ENCODE data around the gene MKRN1.

Gene MKRN1, protein sequence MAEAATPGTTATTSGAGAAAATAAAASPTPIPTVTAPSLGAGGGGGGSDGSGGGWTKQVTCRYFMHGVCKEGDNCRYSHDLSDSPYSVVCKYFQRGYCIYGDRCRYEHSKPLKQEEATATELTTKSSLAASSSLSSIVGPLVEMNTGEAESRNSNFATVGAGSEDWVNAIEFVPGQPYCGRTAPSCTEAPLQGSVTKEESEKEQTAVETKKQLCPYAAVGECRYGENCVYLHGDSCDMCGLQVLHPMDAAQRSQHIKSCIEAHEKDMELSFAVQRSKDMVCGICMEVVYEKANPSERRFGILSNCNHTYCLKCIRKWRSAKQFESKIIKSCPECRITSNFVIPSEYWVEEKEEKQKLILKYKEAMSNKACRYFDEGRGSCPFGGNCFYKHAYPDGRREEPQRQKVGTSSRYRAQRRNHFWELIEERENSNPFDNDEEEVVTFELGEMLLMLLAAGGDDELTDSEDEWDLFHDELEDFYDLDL

DNA sequence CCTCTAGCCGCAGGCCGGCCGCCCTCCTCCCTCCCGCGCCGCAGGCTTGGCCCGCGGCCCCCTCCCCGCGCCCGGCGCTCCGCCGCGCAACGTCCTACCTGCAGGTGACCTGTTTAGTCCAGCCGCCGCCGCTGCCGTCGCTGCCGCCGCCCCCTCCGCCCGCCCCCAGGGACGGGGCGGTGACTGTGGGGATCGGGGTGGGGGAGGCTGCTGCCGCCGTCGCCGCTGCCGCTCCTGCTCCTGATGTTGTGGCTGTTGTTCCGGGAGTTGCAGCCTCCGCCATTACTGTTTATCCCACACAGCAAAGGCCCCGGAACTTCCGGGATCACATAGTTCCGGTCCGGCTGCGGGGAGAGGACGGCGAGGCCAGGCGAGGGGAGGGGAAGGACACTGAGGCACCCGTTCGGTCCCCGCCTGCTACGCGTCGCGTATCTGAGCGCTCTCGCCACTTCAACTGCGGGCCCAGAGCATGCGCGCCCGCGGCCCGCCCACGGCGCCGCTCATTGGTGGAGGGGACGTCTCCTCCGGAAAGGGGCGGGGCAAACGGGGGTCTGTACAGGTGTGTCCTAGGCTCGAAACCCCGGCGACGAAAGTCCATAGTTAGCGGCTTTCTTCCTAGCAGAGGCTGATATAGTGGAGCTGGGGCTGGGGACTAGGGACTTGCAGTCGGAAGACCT is at the start of gene MKRN1:
Gene MKRN1 (minus strand): TSS at position 444 of the 677 bp plus-strand sequence. CDS start 161 bp downstream, at position 283.
- Histone ChIP-seq H3K9me3 (ENCODE audit: control insufficient read depth, insufficient read depth, low read length) (no peaks in the 10 kb centered on the region), H3K4me1 (ENCODE audit: control insufficient read depth, insufficient read depth, low read length) (peaks cover 16% of the 10 kb centered on the region), H3K4me3 (ENCODE audit: low read depth, low read length) (peak within 1 kb of the TSS; percentile 83)

DNA sequence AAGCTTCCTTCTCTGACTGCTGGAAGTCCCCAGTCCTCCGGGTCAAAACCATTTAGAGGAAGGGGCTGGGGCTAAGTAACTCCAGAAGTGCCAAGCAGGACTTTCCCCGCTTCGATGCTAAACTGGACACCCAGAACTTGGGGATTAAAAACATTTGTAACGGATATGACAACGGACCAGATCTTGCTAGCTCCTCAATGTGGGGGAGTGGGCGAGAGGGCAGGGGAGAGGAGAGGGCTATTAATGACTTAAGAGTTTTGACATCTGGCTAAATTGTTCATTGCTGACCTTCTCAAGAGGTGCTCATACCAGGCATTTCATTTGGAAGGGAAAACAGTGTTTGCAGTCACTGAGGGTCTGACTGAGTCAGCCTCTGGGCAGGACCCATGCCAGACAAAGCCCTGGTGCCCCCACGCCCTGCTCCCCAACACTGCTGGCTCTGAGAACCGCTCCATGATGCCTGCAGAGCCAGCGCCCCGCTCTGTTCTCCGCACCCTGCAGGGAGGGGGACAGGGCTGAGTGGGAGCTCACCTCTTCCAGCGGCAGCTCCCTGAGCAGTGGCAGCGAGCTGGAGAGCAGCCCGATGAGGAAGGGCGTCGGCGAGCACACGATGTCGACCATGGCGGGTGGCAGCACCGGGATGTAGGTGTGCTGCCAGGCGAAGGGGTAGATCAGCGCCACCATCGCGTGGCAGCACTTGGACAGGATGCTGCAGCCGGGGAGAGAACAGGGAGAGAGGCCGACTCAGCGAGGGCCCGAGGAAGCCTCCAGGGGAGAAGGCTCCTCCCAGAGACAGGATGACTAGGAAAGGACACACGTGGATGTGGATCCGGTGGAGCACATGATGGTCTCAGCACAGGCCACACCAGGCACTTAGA is 47.7 kb upstream of the MKRN1 start:
- Histone ChIP-seq H3K9me3 (ENCODE audit: control insufficient read depth, insufficient read depth, low read length) (no peaks in the 10 kb centered on the region), H3K27me3 (ENCODE audit: control insufficient read depth, insufficient read depth, low read length) (no peaks in the 10 kb centered on the region), H3K4me3 (ENCODE audit: low read depth, low read length) (no peak overlapping the region)

More for the DNA sequence above, at the start of gene MKRN1:
- H3K36me3 ChIP-seq (ENCODE audit: control insufficient read depth, insufficient read depth, low read length) = no peaks in the 10 kb centered on the region
- no peaks in the 10 kb centered on the region for H3K27me3 ChIP-seq (ENCODE audit: control insufficient read depth, insufficient read depth, low read length)
- H3K9ac ChIP-seq (ENCODE audit: low read depth, low read length) = peak within 1 kb of the TSS; percentile 76

DNA sequence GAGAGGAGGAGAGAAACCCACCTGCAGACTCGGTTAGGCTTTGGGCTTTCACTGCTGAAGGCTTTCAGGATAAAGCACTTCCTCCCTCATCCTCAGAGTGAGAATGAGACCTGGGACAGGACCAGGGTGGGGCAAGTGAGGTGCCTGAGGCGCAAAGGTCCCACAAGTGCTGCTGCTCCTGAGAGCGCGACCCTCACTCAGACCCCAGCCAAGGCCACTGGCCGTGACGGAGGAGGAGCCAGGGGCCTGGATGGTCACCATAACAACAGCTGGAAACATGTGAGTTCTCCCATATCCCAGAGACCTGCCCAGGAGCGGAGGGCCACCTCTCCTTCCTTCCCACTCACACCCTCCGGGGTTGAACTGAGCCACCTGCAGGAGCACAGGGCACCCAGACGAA is 46.9 kb upstream of the MKRN1 start:
- no peak overlapping the region for H3K4me3 ChIP-seq (ENCODE audit: low read depth, low read length)
- H3K4me1 ChIP-seq (ENCODE audit: control insufficient read depth, insufficient read depth, low read length) = no peaks in the 10 kb centered on the region
- H3K9ac ChIP-seq (ENCODE audit: low read depth, low read length) = no peak overlapping the region
- no peaks in the 10 kb centered on the region for H3K36me3 ChIP-seq (ENCODE audit: control insufficient read depth, insufficient read depth, low read length)
- H3K27me3 ChIP-seq (ENCODE audit: control insufficient read depth, insufficient read depth, low read length) = no peaks in the 10 kb centered on the region
- no peaks in the 10 kb centered on the region for H3K9me3 ChIP-seq (ENCODE audit: control insufficient read depth, insufficient read depth, low read length)

More for the DNA sequence above, 47.7 kb upstream of the MKRN1 start:
- H3K36me3 ChIP-seq (ENCODE audit: control insufficient read depth, insufficient read depth, low read length) = no peaks in the 10 kb centered on the region
- H3K9ac ChIP-seq (ENCODE audit: low read depth, low read length) = no peak overlapping the region
- no peaks in the 10 kb centered on the region for H3K4me1 ChIP-seq (ENCODE audit: control insufficient read depth, insufficient read depth, low read length)

DNA sequence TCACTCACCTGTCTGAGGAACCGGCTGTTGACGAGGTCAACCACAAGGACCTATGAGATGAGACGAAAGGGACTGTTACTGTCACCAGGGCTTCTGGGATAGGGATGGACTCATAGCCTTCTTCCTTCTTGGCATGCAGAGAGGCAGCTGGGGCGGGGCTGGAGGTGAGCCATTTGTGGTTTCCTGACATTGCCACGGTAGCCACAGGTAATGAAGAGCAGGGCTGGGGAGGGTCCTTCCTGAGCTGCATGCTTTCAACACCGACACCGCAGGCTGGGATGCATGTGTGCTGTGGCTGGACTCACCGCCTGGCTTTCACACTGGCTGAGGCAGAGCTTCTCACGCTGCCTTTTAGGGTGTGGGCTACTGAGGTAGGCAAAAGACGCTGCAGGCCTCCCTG is 46.4 kb upstream of the MKRN1 start:
- Histone ChIP-seq H3K4me1 (ENCODE audit: control insufficient read depth, insufficient read depth, low read length) (no peaks in the 10 kb centered on the region), H3K9me3 (ENCODE audit: control insufficient read depth, insufficient read depth, low read length) (no peaks in the 10 kb centered on the region), H3K27me3 (ENCODE audit: control insufficient read depth, insufficient read depth, low read length) (no peaks in the 10 kb centered on the region), H3K36me3 (ENCODE audit: control insufficient read depth, insufficient read depth, low read length) (no peaks in the 10 kb centered on the region), H3K9ac (ENCODE audit: low read depth, low read length) (no peak overlapping the region), H3K4me3 (ENCODE audit: low read depth, low read length) (no peak overlapping the region)

DNA sequence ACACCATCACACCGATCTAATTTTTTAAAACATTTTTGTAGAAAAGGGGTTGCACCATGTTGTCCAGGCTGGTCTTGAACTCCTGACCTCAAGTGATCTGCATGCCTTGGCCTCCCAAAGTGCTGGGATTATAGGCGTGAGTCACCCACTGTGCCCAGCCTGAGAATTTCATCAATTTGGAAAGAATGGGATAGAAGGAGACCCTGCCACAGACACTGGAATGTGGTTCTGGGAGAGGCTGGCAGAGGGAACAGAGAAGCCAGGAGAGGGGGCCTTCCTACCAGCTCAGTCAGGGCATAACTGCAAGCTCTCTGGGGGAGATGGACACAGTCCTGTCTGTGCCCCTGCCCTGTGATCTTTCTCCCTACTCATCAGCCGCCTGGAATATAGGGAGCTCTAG is 42.1 kb upstream of the MKRN1 start:
- no peak overlapping the region for H3K9ac ChIP-seq (ENCODE audit: low read depth, low read length)
- H3K27me3 ChIP-seq (ENCODE audit: control insufficient read depth, insufficient read depth, low read length) = no peaks in the 10 kb centered on the region
- no peaks in the 10 kb centered on the region for H3K36me3 ChIP-seq (ENCODE audit: control insufficient read depth, insufficient read depth, low read length)
- H3K4me3 ChIP-seq (ENCODE audit: low read depth, low read length) = no peak overlapping the region
- H3K9me3 ChIP-seq (ENCODE audit: control insufficient read depth, insufficient read depth, low read length) = no peaks in the 10 kb centered on the region
- H3K4me1 ChIP-seq (ENCODE audit: control insufficient read depth, insufficient read depth, low read length) = no peaks in the 10 kb centered on the region

DNA sequence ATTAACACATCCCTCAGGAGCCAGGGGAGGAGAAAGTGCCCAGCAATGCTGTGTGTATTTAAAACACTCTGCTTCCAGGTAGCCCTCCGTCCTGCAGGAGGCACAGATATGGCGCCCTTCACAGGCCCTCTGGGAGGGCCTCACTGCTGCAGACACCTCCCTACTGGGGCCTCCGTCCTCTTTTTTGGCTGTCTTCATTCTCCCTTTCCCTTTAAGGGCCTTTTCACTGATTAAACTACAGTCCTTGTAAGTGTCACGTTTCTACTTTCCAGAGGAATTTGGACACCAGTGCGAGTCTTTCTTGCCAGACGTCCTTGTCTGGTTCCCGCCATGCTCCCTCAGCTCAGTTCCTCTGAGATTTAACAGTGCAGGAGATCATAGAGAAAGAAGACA is 39.7 kb upstream of the MKRN1 start:
- H3K9me3 ChIP-seq (ENCODE audit: control insufficient read depth, insufficient read depth, low read length) = no peaks in the 10 kb centered on the region
- H3K4me1 ChIP-seq (ENCODE audit: control insufficient read depth, insufficient read depth, low read length) = no peaks in the 10 kb centered on the region
- H3K27me3 ChIP-seq (ENCODE audit: control insufficient read depth, insufficient read depth, low read length) = no peaks in the 10 kb centered on the region
- H3K4me3 ChIP-seq (ENCODE audit: low read depth, low read length) = no peak overlapping the region
- H3K36me3 ChIP-seq (ENCODE audit: control insufficient read depth, insufficient read depth, low read length) = no peaks in the 10 kb centered on the region
- H3K9ac ChIP-seq (ENCODE audit: low read depth, low read length) = no peak overlapping the region

DNA sequence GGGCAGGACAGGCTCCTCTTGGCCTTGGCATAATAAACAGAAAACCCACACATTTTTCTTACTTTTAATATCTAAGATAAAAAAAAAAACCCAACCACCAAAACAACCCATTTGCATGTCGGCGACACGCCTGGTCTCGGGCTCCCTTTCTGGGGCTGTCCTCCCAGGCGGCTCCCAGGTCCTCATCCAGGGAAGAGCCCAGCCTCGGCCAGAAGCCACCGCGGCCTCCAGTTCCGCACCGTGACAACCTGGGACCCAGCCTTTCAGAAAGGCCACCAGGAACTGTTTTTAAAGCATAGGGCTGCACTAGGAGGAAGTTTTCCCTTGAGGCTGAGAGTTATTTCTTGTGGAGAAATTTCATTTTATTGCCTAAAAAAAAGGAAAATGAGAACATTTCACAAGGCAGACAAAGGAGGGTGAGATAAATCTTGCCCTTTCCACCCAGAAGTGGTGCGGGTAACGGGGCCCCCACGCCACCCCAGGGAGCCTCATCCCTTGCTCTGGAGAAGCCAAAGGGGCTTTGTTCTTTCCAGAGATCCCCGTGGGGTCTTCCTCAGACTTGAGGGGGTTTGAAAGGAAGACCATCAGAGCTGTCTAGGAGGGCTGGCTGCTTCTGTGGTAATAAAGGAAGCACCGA is 39.2 kb upstream of the MKRN1 start:
- H3K4me1 ChIP-seq (ENCODE audit: control insufficient read depth, insufficient read depth, low read length) = no peaks in the 10 kb centered on the region
- H3K36me3 ChIP-seq (ENCODE audit: control insufficient read depth, insufficient read depth, low read length) = no peaks in the 10 kb centered on the region
- no peak overlapping the region for H3K4me3 ChIP-seq (ENCODE audit: low read depth, low read length)
- H3K27me3 ChIP-seq (ENCODE audit: control insufficient read depth, insufficient read depth, low read length) = no peaks in the 10 kb centered on the region
- H3K9ac ChIP-seq (ENCODE audit: low read depth, low read length) = no peak overlapping the region
- no peaks in the 10 kb centered on the region for H3K9me3 ChIP-seq (ENCODE audit: control insufficient read depth, insufficient read depth, low read length)

DNA sequence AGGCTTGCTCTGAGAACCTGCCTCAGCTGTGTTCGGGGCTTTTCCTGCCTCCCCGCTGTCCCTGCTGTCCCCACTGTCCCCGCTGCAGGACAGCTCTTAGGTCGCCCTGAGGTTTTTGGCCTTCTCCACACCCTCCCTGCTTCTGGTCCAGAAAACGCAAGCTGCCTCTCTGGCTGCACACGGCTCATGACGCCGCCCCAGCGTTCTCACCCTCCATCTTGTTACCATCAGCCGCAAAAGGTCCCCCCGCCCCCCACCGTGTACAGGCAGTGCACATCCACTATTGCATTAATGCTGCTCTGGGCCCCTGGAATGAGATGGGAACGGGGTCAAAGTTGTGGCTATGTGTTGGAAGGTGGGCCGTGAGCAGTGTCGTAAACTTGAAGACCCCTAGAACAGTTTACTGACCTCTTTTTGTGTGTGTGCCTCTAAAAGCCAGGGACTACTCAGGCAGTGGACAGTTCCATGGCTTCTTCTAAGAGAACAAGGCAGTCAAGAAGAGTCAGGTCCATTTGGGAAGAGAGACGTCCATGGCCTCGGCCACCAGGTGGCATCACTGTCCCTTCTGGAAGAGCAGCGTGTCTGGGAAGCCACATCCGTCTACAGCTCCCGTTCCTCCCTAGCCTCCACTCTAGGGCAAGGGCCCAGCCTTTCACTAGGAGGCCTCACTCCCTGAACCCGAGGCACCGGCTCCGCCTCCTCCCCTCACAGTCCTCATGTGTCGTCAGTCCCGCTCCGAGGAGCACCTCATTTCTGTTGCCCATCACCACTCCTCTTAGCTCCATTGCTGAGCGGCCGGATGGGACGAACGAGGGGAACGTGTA is 38.5 kb upstream of the MKRN1 start:
- no peak overlapping the region for H3K4me3 ChIP-seq (ENCODE audit: low read depth, low read length)

DNA sequence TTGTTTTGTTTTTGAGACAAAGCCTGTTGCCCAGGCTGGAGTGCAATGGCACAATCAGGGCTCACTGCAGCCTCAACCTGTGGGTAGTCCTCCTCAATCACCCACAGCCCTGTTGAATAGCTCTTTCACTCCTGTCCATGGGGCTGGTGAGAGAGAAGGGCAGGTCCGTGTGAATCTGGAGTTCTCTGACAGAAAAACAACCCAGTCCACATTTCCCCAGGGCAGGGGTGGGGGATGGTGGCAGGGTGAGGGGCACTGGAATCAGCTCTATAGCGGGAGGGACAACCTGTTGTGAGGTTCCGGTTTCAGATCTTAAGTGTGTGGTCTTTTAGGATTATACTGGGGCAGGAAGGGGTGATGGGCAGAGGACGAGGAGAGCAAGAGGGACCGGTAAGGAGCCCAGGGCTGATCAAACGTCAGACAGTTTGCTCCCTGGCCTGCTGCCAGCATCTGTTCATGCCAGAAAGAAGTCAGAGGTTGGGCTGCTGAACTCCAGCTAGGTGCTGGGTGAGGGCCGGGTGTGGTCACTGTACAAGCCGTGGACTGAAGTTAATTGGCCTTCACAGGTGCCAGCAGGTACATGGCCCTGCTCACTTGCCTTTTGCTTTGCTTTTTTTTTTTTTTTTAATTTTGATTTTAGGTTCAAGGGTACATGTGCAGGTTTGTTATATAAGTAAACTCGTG is 33.2 kb upstream of the MKRN1 start:
- Histone ChIP-seq H3K4me3 (ENCODE audit: low read depth, low read length) (no peak overlapping the region), H3K9ac (ENCODE audit: low read depth, low read length) (no peak overlapping the region), H3K9me3 (ENCODE audit: control insufficient read depth, insufficient read depth, low read length) (no peaks in the 10 kb centered on the region), H3K4me1 (ENCODE audit: control insufficient read depth, insufficient read depth, low read length) (peaks cover 2% of the 10 kb centered on the region), H3K27me3 (ENCODE audit: control insufficient read depth, insufficient read depth, low read length) (no peaks in the 10 kb centered on the region), H3K36me3 (ENCODE audit: control insufficient read depth, insufficient read depth, low read length) (no peaks in the 10 kb centered on the region)

More for the DNA sequence above, 38.5 kb upstream of the MKRN1 start:
- no peaks in the 10 kb centered on the region for H3K27me3 ChIP-seq (ENCODE audit: control insufficient read depth, insufficient read depth, low read length)
- H3K36me3 ChIP-seq (ENCODE audit: control insufficient read depth, insufficient read depth, low read length) = no peaks in the 10 kb centered on the region
- no peak overlapping the region for H3K9ac ChIP-seq (ENCODE audit: low read depth, low read length)
- H3K9me3 ChIP-seq (ENCODE audit: control insufficient read depth, insufficient read depth, low read length) = no peaks in the 10 kb centered on the region
- H3K4me1 ChIP-seq (ENCODE audit: control insufficient read depth, insufficient read depth, low read length) = no peaks in the 10 kb centered on the region

DNA sequence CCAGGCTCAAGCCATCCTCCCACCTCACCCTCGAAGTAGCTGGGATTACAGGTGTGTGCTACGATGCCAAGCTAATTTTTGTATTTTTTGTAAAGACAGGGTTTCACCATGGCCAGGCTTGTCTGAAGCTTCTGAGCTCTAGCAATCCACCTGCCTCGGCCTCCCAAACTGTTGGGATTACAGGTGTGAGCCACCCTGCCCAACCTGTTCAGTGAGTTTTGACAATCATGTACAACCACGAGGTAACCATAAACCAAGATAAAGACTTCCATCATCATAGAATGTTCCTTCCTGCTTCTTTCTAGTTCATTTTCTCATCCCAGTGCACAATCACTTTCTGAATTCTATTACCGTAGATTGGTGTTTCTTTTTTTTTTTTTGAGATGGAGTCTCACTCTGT is 30.5 kb upstream of the MKRN1 start:
- H3K36me3 ChIP-seq (ENCODE audit: control insufficient read depth, insufficient read depth, low read length) = no peaks in the 10 kb centered on the region
- H3K4me1 ChIP-seq (ENCODE audit: control insufficient read depth, insufficient read depth, low read length) = peaks cover 13% of the 10 kb centered on the region
- H3K4me3 ChIP-seq (ENCODE audit: low read depth, low read length) = no peak overlapping the region
- H3K9me3 ChIP-seq (ENCODE audit: control insufficient read depth, insufficient read depth, low read length) = no peaks in the 10 kb centered on the region
- no peaks in the 10 kb centered on the region for H3K27me3 ChIP-seq (ENCODE audit: control insufficient read depth, insufficient read depth, low read length)
- H3K9ac ChIP-seq (ENCODE audit: low read depth, low read length) = no peak overlapping the region

All from iPS-15b (cell line).